HG03520 (cell line): Measurements from ENCODE around the gene HMGCL.

ENCODE experiments used
- ATAC-seq: cut with Tn5 transposase; IDR thresholded peaks from one replicate; pipeline ENCODE4 v1.9.1; 2021; ENCODE audit warnings: mild to moderate bottlenecking, moderate library complexity; ENCODE audit not compliant: unreplicated experiment

The HMGCL gene

GRCh38 chr1:23779826-23780371, 45.3 kb downstream of the HMGCL start:
- no peak for ATAC-seq

GRCh38 chr1:23777979-23778814, 47.0 kb downstream of the HMGCL start, which contains the start of gene PITHD1:
TSS of gene PITHD1 (plus strand) at chr1:23778418. CDS start at chr1:23778516, 98 bp downstream.
- ATAC-seq = peak; percentile 74

DNA sequence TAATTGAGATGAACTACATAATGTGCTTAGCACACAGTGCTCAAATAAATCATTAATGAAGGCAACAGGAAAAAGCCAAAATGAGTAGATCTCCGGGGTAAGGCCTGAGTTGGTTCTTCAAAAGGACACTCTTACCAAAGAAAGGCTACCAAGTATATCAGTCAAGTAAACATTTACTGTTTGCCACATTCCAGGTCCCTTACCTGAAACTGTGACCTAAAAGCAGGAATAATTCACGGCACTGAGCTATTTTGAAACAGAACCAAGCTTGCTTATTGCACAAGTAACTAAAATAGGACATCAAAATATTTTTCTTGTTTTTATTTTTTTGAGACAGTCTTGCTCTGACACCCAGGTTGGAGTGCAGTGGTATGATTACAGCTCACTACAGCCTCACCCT, 49.0 kb downstream of the HMGCL start:
- no peak for ATAC-seq

DNA sequence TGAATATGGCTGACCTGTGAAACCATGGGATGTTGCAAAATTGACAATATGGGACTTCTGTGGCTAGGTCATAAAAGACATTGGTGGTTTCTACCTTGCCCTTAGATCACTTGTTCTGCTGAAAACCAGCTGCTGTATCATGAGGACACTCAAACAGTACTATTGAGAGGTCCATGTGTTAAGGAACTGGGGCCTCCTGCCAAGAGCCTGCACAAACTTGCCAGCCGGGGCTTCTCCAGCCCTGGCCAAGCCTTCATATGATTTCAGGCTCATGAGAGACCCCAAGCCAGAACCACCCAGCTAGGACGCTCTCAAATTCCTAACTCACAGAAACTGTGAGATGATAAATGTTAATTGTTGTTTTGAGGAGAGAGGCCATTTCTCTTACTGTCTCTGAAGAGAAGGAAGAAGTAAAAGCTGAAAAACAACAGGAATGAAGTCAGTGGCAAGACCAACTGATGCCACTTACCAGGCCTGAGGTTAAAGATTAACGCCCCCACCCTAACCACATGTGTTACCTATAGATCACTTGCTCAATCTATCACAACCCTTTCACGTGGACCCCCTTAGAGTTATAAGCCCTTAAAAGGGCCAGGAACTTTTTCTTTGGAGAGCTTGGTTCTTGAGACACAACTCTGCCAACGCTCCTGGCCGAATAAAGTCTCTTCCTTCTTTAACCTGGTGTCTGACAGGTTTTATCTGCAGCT, 50.9 kb downstream of the HMGCL start:
- no peak for ATAC-seq

DNA sequence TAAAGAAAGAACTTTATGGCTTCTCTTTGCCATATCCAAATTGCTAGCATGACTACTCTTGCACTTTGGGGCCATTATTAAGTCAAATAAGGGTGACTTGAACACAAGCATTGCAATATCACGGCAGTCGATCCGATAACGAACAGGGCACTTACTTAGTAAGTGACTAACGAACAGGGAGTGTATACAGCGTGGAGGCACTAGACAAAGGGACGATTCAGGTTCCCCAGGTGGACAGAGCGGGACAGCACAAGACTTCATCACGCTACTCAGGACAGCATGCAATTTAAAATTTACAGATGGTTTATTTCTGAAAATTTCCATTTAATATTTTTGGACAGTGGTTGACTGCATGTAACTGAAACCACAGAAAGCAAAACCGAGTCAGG, 52.4 kb downstream of the HMGCL start:
- ATAC-seq = no peak

- ATAC-seq = peak; percentile 64
Measured at GRCh38 chr1:23772049-23772853, 53.0 kb downstream of the HMGCL start.

DNA sequence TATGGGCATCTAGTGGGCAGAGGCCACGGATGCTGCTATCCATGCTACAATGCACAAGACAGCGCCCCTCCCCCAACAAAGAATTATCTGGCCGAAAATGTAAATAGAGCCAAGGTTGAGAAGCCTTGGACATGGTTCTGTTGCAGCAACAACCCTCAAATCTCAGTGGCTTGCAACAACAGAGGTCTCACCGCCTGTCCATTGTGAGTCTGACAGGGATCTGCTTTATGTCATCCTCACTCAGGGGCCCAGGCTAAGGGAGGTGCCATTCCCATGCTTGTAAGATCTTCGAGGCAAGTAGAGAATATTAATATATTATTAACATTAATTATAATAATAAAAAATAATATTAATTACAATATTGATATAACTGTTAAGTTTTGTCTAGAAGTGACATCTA, 56.5 kb downstream of the HMGCL start:
- ATAC-seq = no peak

DNA sequence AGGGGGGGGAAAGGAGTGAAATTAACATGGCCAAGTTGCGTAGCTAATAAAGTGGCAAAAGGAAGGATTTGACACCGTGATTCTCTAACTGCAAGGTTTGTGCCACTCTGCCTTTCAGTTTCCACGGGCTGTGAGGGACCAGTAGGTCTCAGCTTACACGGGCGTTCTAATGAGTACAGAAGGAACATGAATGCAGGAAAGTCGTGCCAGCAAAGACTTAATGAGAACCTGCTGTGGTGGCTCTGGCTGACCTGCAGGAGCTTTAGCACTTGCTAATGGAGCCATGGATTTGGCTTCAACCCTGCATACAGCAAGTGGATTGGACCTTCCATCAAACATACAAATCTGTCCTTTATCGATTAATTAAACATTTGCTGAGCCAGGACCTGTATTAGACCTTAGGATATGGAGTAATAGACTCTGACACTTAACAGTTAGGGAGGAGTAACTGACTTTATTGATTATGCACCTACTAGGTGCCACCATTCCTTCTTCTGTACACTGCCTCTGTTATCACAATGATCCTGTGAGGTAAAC, 62.1 kb downstream of the HMGCL start:
- no peak for ATAC-seq

DNA sequence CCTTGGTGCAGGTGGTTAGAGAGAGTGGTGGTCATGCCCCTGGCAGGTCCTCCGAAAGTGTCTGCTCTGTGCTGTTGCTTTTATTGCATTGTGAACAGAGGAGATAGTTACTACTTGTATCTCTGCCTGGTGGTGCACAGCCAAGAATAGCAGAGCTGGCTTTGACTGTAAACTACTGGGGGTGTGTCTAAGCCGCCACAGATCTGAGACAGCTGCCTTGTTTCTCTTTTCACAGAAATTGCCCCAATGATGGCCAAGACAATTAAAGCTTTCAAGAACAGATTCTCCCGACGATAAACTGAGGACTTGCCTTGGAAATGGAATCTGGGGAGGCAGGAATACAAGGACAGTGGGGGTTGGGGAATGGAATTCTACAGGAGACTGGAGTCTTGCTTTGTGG, 66.0 kb downstream of the HMGCL start:
- no peak for ATAC-seq

- no peak for ATAC-seq
Measured at GRCh38 chr1:23757812-23758211, 67.4 kb downstream of the HMGCL start.

GRCh38 chr1:23756676-23757075, 68.6 kb downstream of the HMGCL start:
- ATAC-seq = no peak

DNA sequence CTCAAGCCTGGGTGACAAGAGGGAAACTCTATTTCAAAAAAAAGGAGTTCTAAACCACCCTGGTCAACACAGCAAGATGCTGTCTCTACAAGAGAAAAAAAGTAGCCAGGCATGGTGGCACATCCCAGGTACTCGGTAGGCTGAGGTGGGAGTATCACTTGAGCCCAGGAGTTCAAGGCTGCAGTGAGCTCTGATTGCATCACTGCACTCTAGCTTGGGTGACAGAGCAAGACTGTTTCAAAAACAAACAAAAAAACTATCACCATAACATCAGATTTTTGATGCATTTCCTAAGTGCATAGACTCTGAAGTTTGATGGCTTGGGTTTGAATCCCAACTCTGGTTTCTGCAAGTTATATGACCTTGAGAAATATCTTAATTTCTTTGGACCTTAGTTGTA, 72.3 kb downstream of the HMGCL start:
- no peak for ATAC-seq
